HL-60 (cell line): ENCODE measurements around the gene DCXR.

Experiments
- DNase-seq, 2 experiments: peaks; one replicate each; pipeline ENCODE4 v3.0.0-alpha.2; 2010 to 2020; ENCODE audit warnings: low read depth in 1 of 2, low spot score in 1 of 2
- H3K27ac ChIP-seq: fragments of 250-450 bp; sonication (Bioruptor Pico); replicated peaks from 2 replicates; pipeline ENCODE4 v1.5.1; 2020; ENCODE audit warnings: mild to moderate bottlenecking, moderate library complexity
- H3K27me3 ChIP-seq: fragments of 250-450 bp; sonication (Bioruptor Pico); 2 replicates; pipeline ENCODE4 v1.5.1; 2021; ENCODE audit warnings: mild to moderate bottlenecking, moderate library complexity; ENCODE audit not compliant: insufficient read depth, poor library complexity, severe bottlenecking
- H3K4me3 ChIP-seq: replicated peaks from 2 replicates; pipeline ENCODE4 v1.5.1; 2011; ENCODE audit warnings: mild to moderate bottlenecking, control low read depth, low read length; ENCODE audit not compliant: insufficient read depth
- GABPA ChIP-seq: IDR thresholded peaks from 2 replicates; pipeline ENCODE4 v1.6.1; 2012; ENCODE audit warnings: low read depth
- POLR2AphosphoS5 ChIP-seq: IDR thresholded peaks from 2 replicates; pipeline ENCODE4 v1.6.1; 2012; ENCODE audit warnings: low read depth
- REST ChIP-seq: IDR thresholded peaks from 2 replicates; pipeline ENCODE4 v1.6.1; 2012; ENCODE audit warnings: low read depth; ENCODE audit not compliant: insufficient replicate concordance
- SPI1 ChIP-seq: IDR thresholded peaks from 2 replicates; pipeline ENCODE4 v1.6.1; 2012; ENCODE audit warnings: low read depth, mild to moderate bottlenecking, borderline replicate concordance
- TF ChIP-seq, protein P1 (sequence below): IDR thresholded peaks from one replicate; pipeline ENCODE4 v1.5.1; 2011; ENCODE audit warnings: low read length, control low read depth, inconsistent platforms; ENCODE audit not compliant: insufficient read depth

DCXR gene

DNA sequence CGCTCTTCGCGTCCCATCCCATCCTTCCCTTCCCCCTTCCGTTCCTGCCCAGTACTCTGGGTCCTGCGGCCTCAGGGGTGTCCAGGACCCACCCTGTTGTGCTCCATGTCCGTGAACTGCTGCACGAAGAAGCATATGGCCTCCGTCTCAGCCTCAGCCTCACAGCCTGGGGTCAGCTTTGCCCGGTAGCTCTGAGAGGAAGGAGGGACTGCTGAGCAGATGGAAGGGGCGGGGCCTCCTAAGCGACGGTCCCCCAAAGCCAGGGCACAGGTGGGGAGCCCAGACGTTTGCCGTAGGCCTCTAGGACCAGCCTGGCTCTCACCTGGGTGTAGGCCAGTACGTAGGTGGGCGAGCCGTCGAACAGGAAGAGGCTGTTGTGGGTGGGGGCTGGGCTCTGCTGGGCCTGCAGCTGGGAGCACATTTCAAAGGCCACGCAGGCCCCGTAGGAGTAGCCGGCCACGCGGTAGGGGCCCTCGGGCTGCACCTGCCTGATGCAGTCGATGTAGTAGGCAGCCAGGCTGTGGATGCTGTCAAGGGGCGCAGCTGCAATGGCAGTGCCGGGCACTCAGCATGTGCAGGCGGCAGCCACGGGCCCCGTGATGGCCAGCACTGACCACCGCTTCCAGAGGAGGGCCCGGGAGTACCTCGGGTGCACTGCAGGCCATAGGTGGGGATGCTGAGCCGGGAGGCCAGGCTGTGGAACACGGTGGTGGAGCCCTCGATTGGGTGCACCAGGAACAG is 42.7 kb upstream of the DCXR start:
- Histone ChIP-seq H3K4me3 (no peak overlapping the region), H3K27ac (no peak overlapping the region), H3K27me3 (no peaks in the 10 kb centered on the region)
- no peak for DNase-seq
- TF ChIP-seq, protein P1, sequence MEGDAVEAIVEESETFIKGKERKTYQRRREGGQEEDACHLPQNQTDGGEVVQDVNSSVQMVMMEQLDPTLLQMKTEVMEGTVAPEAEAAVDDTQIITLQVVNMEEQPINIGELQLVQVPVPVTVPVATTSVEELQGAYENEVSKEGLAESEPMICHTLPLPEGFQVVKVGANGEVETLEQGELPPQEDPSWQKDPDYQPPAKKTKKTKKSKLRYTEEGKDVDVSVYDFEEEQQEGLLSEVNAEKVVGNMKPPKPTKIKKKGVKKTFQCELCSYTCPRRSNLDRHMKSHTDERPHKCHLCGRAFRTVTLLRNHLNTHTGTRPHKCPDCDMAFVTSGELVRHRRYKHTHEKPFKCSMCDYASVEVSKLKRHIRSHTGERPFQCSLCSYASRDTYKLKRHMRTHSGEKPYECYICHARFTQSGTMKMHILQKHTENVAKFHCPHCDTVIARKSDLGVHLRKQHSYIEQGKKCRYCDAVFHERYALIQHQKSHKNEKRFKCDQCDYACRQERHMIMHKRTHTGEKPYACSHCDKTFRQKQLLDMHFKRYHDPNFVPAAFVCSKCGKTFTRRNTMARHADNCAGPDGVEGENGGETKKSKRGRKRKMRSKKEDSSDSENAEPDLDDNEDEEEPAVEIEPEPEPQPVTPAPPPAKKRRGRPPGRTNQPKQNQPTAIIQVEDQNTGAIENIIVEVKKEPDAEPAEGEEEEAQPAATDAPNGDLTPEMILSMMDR = no peak
- peak; percentile 29 for TF ChIP-seq POLR2AphosphoS5

- TF ChIP-seq REST = no peak
- TF ChIP-seq POLR2AphosphoS5 = no peak
- TF ChIP-seq SPI1 = no peak
- no peaks in the 10 kb centered on the region for H3K27me3 ChIP-seq
- DNase-seq = no peak
- H3K4me3 ChIP-seq = no peak overlapping the region
- H3K27ac ChIP-seq = no peak overlapping the region
Observed at GRCh38 chr17:82079001-82079677, 41.6 kb upstream of the DCXR start.

DNA sequence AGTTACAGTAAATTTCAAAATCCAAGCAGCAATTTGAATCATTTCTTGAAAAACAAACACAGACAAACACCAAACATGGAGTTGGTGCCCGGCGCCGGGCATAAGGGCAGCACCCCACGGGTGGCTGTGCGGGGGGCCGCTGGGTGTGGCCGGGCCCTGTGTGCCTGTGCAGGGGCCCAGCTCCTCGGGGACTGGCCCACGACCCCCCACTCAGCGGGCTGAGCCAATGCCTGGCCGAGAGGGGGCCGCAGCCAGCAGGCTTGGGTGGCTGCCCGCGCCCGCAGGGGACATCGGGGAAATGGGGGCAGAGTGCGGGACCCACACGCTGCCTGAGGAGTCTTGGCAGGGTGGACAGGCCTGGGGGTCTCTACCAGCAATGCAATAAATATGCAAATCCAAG is 40.9 kb upstream of the DCXR start:
- Histone ChIP-seq H3K27me3 (no peaks in the 10 kb centered on the region), H3K4me3 (no peak overlapping the region), H3K27ac (no peak overlapping the region)
- no peak for TF ChIP-seq GABPA
- no peak for TF ChIP-seq SPI1
- TF ChIP-seq POLR2AphosphoS5 = no peak; the same call in 1 of the 2 replicates
- TF ChIP-seq, protein P1 = no peak
- TF ChIP-seq REST = no peak
- no peak for DNase-seq

DNA sequence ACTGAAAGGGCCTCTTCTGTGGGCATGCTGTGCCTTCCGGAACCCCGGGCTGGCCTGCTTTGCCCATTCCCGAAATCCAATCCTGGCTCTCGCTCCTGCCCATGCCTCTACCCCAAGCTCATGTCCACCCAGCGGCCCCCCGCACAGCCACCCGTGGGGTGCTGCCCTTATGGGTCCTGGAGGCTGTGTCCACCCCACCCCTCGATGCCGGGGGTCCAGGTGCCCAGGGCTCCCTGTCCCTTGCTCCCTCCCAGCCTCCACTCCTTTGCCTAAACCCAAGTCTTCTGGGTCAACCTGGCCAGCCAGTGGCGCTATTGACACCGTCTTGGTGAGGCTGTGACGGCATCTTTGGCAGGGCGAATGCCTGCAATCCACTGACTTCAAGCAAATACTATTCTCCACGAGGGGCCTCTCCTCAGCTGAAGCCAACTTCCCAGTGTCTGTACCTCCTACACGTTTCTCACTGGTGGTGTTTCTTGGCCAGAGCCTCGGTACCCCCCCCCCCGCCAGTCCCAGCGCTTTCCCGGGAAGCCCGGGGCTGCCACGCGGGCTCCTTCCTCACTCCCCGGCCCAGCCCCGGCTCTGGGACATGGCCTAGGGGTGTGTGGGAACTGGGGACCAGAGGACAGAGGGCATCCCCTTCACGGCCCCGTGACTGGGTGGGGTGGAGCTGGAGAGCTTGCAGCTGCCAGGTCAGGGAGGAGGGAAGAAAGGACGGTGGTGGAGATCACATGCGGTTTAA is 40.3 kb upstream of the DCXR start:
- no peaks in the 10 kb centered on the region for H3K27me3 ChIP-seq
- H3K4me3 ChIP-seq = no peak overlapping the region
- no peak for TF ChIP-seq REST
- peak; percentile 66 for TF ChIP-seq POLR2AphosphoS5
- TF ChIP-seq GABPA = no peak
- no peak for TF ChIP-seq SPI1
- TF ChIP-seq, protein P1 = no peak
- no peak overlapping the region for H3K27ac ChIP-seq
- no peak for DNase-seq
